ENCODE measurements around the gene CAPRIN2.

CAPRIN2 gene

GRCh38 chr12:30763053-30763452 is 8.3 kb upstream of the CAPRIN2 start:
- DNase-seq = no peak

GRCh38 chr12:30761730-30762129 is 7.0 kb upstream of the CAPRIN2 start:
- no peak for DNase-seq

- DNase-seq = no peak
Measured at GRCh38 chr12:30757316-30757715, 2.6 kb upstream of the CAPRIN2 start.

- no peak for DNase-seq
Measured at GRCh38 chr12:30756074-30756473, 1.3 kb upstream of the CAPRIN2 start.

DNA sequence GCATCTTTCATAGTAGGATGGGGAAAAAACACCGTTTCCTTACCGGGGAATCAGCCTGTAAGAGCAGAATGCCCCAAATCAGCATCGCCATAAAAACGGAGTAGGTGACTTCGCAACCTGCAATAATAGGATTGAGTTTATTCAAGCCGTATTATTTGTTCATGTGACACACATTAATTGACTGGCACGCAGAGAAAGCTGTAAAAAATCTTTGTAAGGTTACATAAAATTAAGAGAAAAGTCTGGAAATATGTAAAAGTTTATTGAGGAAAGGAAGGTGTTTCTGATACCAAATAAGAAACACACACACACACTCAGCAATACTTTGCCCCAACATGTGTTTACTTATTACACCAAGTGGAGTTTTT is 628 bp upstream of the CAPRIN2 start:
- DNase-seq = no peak

DNA sequence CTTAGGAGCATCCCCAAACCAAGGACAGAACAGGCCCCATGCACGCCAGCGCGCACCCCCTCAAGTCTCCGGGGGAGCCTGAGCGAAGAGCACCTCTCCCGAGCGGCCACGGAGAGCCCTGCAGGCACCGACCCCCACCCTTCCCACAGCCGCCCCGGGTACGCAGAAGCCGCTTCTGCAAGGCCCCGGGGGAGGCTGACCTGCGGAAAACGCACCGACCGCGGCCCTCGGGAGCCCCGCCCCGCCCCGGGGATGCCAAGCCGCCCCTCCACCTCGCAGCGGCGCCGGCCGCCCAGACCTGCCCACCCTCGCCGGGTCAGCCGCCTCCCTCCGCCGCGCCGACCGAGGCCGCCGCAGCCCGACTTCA is 385 bp downstream of the CAPRIN2 start:
- no peak for DNase-seq

DNA sequence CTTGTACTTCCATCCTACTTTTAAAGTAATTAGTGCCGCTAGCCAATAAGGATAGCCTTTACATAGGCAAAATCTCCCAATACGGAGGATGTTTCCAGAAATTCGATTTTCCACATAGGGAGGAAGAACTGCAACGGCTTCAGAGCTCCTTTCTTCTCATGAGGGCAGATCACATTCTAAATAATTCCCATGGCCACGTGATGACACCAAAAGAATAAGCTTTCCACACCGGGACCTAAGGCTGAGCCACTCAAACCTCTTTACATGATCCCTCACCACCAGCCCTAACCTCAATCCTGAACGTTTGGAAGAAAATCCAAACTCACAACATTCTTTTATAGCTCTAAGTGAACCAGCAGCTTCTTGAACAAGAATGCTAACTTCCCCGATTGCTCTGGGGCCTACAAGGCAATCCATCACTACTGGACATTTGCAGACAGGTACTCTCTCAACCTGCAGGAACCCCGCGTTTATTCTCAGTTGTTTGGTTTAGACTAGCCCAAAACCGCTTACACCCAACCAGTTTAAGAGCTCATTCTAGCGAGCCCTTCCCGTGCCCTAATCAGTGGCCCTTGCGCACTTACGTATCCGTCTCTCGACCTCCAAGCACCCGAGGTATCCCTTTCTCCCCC is 884 bp downstream of the CAPRIN2 start:
- no peak for DNase-seq

DNA sequence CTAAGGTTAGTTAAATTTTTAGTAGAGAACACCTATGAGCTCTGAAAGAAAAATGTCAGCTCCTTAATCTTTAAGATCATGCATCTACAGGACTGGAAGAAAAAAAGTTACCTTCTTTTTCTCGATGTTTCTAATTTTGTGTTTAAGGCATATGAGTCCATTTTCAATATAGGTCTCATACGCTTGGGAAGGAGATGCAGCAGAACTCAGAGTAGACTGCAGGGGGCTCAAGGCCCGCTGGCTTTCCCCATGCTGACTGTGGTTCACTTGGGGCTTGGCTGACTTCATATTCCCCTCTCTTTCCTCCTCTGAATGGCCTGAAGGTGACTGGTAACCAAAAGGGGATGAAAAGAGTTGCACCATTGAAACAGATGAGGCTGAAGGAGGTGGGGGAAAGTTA is 1.5 kb downstream of the CAPRIN2 start:
- DNase-seq = no peak

DNA sequence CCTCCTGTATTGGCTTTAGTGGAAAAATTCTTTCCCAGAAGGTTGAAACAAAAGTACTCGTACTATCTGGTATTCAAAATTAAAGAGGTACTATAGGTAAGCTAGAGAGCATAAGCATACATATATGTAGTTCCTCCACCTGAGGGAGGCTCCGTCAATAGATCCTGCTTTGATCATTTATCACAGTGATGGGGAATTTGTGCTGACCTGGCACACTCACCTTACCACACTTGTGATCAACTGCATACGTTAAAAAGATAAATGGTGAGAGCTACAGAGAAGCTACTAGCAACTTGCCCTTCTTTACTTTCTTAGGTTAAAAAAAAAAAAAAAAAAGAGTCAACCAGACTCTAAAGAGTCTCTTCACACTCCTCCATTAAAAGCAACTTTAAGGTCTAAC is 2.5 kb downstream of the CAPRIN2 start:
- no peak for DNase-seq

DNA sequence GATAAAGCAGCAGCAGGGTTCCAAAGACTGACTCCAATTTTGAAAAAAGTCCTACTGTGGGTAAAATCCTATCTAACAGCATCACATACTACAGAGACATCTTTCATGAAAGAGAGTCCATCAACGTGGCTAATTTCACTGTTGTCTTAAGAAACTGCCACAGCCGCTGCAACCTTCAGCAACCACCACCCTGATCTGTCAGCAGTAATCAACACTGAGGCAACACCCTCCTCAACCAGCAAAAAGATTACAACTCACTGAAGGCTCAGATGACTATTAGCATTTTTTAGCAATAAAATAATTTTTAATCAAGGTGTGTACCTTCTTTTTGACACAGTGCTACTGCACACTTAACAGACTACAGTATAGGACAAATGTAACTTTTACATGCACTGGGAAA is 6.6 kb downstream of the CAPRIN2 start:
- DNase-seq = no peak

DNA sequence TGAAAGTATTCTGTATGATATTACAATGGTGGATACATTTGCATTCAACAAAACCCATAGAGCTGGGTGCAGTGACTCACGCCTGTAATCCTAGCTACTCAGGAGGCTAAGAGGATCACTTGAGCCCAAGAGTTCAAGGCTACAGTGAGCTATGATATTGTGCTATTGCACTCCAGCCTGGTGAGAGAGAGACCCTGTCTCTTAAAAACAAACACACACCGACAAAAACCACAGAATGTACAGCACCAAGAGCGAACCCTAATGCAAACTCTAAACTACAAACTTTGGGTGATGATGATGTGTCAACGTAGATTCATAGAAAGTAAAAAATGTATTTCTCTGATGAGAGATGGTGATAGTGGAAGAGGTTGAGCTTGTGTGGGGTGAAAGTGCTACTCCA is 8.6 kb downstream of the CAPRIN2 start:
- DNase-seq = no peak

DNA sequence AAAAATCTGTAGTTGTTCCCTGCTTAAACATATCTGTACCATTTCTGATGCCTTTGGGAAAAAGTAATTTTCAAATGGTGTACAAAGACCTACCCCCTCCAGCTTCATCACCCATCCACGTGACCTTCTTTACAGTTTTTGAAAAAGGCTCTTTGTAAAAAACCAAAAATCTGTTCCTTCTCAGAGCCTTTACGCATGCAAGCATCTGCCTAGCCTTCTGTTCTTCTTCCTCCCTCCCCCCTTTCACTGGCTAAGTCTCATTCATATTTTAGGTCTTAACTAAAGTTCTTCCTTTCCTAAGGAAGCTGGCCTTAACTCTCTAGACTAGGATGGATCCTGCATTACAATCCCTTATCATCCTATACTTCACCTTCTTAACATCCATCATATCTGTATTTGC is 10.4 kb downstream of the CAPRIN2 start:
- no peak for DNase-seq

DNA sequence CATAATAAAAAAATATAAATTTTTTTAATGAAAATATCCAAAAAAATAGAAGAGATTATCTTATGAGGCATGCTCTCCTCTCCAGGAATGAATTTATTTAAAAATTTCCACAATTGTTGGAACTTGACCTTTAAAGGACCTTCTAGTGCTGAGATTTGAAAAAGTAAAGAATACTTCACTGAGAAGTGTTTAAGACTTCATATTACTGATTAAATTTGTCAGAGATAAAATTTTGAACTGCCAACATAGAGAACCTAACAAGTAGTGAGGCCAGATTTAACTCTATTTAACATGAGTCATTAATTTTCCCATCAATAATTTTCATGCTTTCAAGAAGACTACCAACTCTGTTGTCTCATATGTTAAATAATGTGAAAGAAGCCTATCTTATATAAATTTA is 14.5 kb downstream of the CAPRIN2 start:
- DNase-seq = no peak

DNA sequence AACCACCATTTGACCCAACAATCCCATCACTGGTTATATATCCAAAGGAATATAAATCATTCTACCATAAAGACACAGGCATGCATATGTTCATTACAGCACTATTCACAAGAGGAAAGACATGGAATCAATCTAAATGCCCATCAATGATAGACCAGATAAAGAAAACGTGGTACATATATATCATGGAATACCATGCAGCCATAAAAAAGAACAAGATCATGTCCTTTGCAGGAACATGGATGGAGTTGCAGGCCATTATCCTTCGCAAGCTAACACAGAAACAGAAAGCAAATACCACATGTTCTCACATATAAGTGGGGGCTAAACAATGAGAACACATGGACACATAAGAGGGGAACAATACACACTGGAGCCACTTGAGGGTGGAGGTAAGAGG is 15.7 kb downstream of the CAPRIN2 start:
- DNase-seq = no peak

- DNase-seq = no peak
Measured at GRCh38 chr12:30732954-30733637, 21.7 kb downstream of the CAPRIN2 start.

GRCh38 chr12:30730011-30730410 is 24.7 kb downstream of the CAPRIN2 start:
- no peak for DNase-seq

DNA sequence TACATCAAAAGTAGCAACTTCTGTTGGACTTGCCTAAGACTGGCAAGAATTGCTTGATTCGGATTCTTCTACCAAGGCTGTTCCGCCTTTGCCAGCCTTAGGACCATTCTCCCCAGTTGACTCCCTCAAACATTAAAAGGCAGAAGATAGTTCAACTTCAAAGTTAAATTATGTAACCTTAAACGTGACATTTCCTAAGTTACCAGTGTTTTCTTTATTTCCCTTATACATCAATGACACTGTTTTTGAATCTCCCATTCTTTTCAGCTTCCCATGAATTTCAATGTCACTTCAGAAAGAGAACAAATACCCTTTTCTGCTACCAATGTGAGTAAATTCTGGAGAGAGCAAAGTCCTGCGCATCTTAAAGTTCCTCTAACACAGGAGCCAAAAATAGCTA is 25.2 kb downstream of the CAPRIN2 start:
- no peak for DNase-seq

DNA sequence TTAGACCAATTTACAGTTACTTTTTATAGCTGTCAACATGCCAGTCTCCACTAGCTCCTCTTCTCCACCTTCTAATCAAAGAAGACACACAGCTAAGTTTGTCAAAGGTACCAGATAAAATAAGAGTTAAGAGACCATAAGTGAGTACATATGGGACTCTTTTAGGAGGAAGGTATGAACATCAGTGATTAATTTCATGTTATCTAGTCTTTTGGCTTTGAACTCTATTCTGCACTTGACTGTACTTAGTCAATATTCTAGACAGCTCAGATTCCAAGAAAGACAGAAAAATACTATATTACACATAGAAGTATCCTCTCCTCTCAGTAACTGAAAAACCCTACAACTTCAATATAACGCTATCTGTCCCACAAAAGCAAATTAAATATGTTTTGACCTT is 28.1 kb downstream of the CAPRIN2 start:
- no peak for DNase-seq

GRCh38 chr12:30725739-30726138 is 29.0 kb downstream of the CAPRIN2 start:
- peak; percentile 41 for DNase-seq

GRCh38 chr12:30719060-30719459 is 35.7 kb downstream of the CAPRIN2 start:
- peak; percentile 71 for DNase-seq

- no peak for DNase-seq
Measured at GRCh38 chr12:30707613-30708342, 47.0 kb downstream of the CAPRIN2 start.

DNA sequence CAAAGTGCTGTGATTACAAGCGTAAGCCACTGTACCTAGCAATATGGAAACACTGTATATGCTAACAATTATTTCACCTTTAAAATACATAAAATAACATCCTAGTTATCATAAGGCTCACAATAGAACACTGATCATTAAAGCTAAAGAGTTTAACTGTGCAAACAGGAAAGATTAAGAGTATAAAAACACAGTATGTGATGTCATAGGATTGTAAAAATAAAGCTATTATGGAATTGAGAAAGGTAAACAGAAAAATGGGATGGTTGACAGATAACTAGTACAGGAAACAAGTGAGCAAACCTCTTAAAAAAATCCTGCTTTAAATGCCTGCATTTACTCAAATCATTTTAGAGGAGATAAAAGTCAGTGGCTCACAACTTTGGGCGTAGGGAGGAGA is 48.3 kb downstream of the CAPRIN2 start:
- no peak for DNase-seq

- DNase-seq = no peak
Measured at GRCh38 chr12:30701056-30701455, 53.7 kb downstream of the CAPRIN2 start.

DNA sequence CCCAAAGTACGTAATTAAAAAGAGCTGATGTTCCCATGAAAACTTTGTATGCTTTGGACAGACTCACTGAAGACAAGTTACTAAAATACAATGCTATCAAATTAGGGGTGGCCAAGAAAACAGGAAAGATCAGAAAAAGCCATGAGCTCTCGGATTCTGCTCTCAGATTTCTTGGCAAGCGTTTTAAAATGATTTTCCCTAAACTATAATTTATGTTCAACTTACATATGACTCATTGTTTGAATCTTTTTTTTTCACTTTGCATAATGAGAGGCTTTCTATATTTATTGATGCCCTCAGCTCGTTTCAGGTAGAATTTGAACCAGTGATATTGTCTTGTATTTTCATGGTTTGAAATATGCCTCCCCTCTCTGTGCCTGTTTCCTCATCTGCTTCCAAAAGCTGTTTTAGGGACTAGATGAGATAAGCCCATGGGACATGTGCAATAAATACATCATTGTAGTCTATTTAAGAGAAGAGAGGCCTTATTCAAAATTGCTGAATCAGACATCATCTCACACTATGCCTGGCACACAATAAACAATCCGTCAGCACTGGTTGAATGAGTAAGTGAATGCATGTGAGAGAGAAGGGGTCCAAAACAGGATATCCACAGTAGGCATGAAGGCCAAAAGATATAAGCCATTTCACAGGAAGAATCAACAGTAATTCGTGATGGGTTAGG is 54.4 kb downstream of the CAPRIN2 start:
- DNase-seq = no peak
